ENCODE measurements around the gene SLBP.

- TF ChIP-seq ARNTL (CRISPR knock-in tag; IDR thresholded peaks at IDR 0.05; ENCODE audit: borderline replicate concordance, low read depth), result no peak
- TF ChIP-seq ISL1 (CRISPR knock-in tag; IDR thresholded peaks at IDR 0.05), result no peak
- TF ChIP-seq CREB5 (CRISPR knock-in tag; IDR thresholded peaks at IDR 0.05; ENCODE audit: low read depth), result no peak
- TF ChIP-seq TSHZ2 (CRISPR knock-in tag; IDR thresholded peaks at IDR 0.05), result no peak
- TF ChIP-seq PATZ1 (CRISPR knock-in tag; IDR thresholded peaks at IDR 0.05; ENCODE audit: borderline replicate concordance), result no peak
- no peak for TF ChIP-seq GLIS3 (CRISPR knock-in tag; IDR thresholded peaks at IDR 0.05)
- TF ChIP-seq ZNF70 (CRISPR knock-in tag; IDR thresholded peaks at IDR 0.05), result no peak
- TF ChIP-seq SNAI2 (CRISPR knock-in tag; IDR thresholded peaks at IDR 0.05), result no peak
- TF ChIP-seq ZFP30 (CRISPR knock-in tag; IDR thresholded peaks at IDR 0.05), result no peak
- no peak for TF ChIP-seq ZFP3 (CRISPR knock-in tag; IDR thresholded peaks at IDR 0.05)
These were observed 13.4 kb upstream of the SLBP start for GRCh38 chr4:1725521-1725920.
